ENCODE measurements around the gene KLC1. TPM values are rescaled to one million over a fixed set of nuclear protein-coding genes. Genes with fewer than 3 reads are reported as not detected.

KLC1 gene
- total RNA-seq, 3 donors from 2014 or later (not counting 1 experiment from before 2014, with no cell fraction given): 144 to 200 (median 178) TPM

DNA sequence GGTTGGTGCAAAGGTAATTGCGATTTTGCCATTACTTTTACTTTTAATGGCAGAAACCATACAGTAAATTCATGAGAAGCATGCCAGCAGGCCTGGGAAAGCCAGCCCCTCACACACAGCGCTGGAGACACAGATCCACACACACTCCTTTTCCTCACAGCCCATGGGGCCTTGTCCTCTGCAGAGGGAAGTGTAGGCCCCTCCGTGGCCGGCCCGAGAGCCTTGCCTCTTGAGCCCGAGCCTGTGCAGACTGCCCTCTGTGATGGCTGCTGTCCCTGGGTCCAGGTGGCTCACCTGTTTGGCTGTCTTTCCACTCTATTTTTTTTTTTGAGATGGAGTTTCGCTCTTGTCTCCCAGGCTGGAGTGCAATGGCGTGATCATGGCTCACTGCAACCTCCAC lies 46.9 kb downstream of the KLC1 start:
- intact Hi-C loops (cut with micrococcal nuclease): no loop called here
- Histone ChIP-seq H3K36me3 (ENCODE audit: control insufficient read depth, insufficient read depth, low read length) (peaks cover 90% of the 10 kb centered on the region), H3K9me3 (ENCODE audit: control insufficient read depth, insufficient read depth, low read length) (no peaks in the 10 kb centered on the region), H3K4me3 (ENCODE audit: low read length) (no peak overlapping the region), H3K4me1 (ENCODE audit: control insufficient read depth, insufficient read depth, low read length) (no peaks in the 10 kb centered on the region), H3K27me3 (ENCODE audit: control insufficient read depth, insufficient read depth, low read length) (no peaks in the 10 kb centered on the region), H3K27ac (ENCODE audit: low read length) (no peak overlapping the region)
- no peaks in the 10 kb centered on the region for H3K27me3 Mint-ChIP-seq (ENCODE audit: low read depth in 2 of 2)
- H3K36me3 Mint-ChIP-seq: peaks cover 41% of the 10 kb centered on the region
- no peaks in the 10 kb centered on the region for H3K9me3 Mint-ChIP-seq
- peaks cover 6 to 10% of the 10 kb centered on the region in 2 donors for H3K4me1 Mint-ChIP-seq
- H3K27ac Mint-ChIP-seq: no peak overlapping the region
- ATAC-seq (no peak), DNase-seq (no peak)
- 92% methylated on average over 8 of the region's 8 CpGs for WGBS (ENCODE audit: insufficient coverage)
- TF ChIP-seq CTCF (IDR thresholded peaks at IDR 0.05): no peak
- H3K4me3 Mint-ChIP-seq: no peak overlapping the region

- no peak for TF ChIP-seq CTCF (IDR thresholded peaks at IDR 0.05)
- 89% methylated on average over 15 of the region's 16 CpGs for WGBS (ENCODE audit: insufficient coverage)
- no peak overlapping the region for H3K27ac Mint-ChIP-seq
Measured at GRCh38 chr14:103676881-103677675, 48.1 kb downstream of the KLC1 start.

DNA sequence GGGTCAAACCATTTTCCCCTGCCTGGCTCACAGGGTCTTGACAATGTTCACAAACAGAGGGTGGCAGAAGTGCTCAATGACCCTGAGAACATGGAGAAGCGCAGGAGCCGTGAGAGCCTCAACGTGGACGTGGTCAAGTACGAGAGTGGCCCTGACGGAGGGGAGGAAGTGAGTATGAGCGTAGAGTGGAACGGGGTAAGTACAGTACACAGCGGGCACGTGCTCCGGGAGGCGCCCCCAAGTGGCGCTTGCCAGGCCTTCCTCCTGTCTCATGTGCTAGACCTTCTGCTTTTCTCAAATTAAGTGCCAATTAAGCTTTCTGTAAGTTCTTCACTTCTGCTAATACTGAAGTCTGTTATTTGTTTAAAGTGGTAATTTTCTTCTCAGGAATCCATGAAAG lies 50.3 kb downstream of the KLC1 start:
- Mint-ChIP-seq H3K36me3 (peaks cover 17% of the 10 kb centered on the region), H3K27ac (peak overlapping the region; percentile 16 to 30), H3K27me3 (ENCODE audit: low read depth in 2 of 2) (no peaks in the 10 kb centered on the region), H3K4me3 (no peak overlapping the region), H3K9me3 (no peaks in the 10 kb centered on the region), H3K4me1 (peaks cover 0 to 6% of the 10 kb centered on the region in 2 donors)
- no peaks in the 10 kb centered on the region for H3K27me3 ChIP-seq (ENCODE audit: control insufficient read depth, insufficient read depth, low read length)
- intact Hi-C loops (cut with micrococcal nuclease): no loop called here
- no peaks in the 10 kb centered on the region for H3K9me3 ChIP-seq (ENCODE audit: control insufficient read depth, insufficient read depth, low read length)
- H3K4me1 ChIP-seq (ENCODE audit: control insufficient read depth, insufficient read depth, low read length): no peaks in the 10 kb centered on the region
- no peak overlapping the region for H3K27ac ChIP-seq (ENCODE audit: low read length)
- 40% methylated on average over 13 of the region's 13 CpGs for WGBS (ENCODE audit: insufficient coverage)
- H3K36me3 ChIP-seq (ENCODE audit: control insufficient read depth, insufficient read depth, low read length): peaks cover 79% of the 10 kb centered on the region
- ATAC-seq (peak; percentile 68 to 91 (median 88)), DNase-seq (peak; percentile 37 to 62)
- peak; percentile 54 for TF ChIP-seq CTCF (IDR thresholded peaks at IDR 0.05)
- no peak overlapping the region for H3K4me3 ChIP-seq (ENCODE audit: low read length)

More at GRCh38 chr14:103676881-103677675, 48.1 kb downstream of the KLC1 start:
- intact Hi-C loops (cut with micrococcal nuclease): no loop called here
- Mint-ChIP-seq H3K4me1 (peaks cover 0 to 8% of the 10 kb centered on the region in 2 donors), H3K27me3 (ENCODE audit: low read depth in 2 of 2) (no peaks in the 10 kb centered on the region), H3K4me3 (no peak overlapping the region), H3K9me3 (no peaks in the 10 kb centered on the region), H3K36me3 (peaks cover 33% of the 10 kb centered on the region)
- no peak for ATAC-seq
- DNase-seq: no peak
- H3K9me3 ChIP-seq (ENCODE audit: control insufficient read depth, insufficient read depth, low read length): no peaks in the 10 kb centered on the region
- no peaks in the 10 kb centered on the region for H3K4me1 ChIP-seq (ENCODE audit: control insufficient read depth, insufficient read depth, low read length)
- no peak overlapping the region for H3K4me3 ChIP-seq (ENCODE audit: low read length)
- no peak overlapping the region for H3K27ac ChIP-seq (ENCODE audit: low read length)
- peaks cover 88% of the 10 kb centered on the region for H3K36me3 ChIP-seq (ENCODE audit: control insufficient read depth, insufficient read depth, low read length)
- no peaks in the 10 kb centered on the region for H3K27me3 ChIP-seq (ENCODE audit: control insufficient read depth, insufficient read depth, low read length)
